Gastrocnemius medialis (tissue), 4 donors: ENCODE data around the gene NUBPL. TPM values are rescaled to one million over a fixed set of nuclear protein-coding genes. Genes with fewer than 3 reads are reported as not detected.
A peak's percentile ranks its signal among the peaks of the same experiment; 100 is the strongest.

ENCODE experiments used
- ATAC-seq, 2 donors: fragments of 150-250 bp; one replicate each; pipeline ENCODE4 v1.9.1; 2016
- DNase-seq, 2 donors: peaks; one replicate each; pipeline ENCODE4 v3.0.0-alpha.2; 2019
- H3K27ac ChIP-seq, 4 donors: fragments of 200-600 bp; sonication (generic); 1 replicate in 1 of 4; 2 replicates in 3 of 4; pipeline ENCODE4 v1.5.1; 2016 to 2018; ENCODE audit warnings: mild to moderate bottlenecking in 2 of 4, moderate library complexity in 1 of 4
- H3K27me3 ChIP-seq, 3 donors: fragments of 200-600 bp; sonication (generic) in 2 of 3; 1 replicate in 1 of 3; 2 replicates in 2 of 3; pipeline versions ENCODE4 v1.5.1 to v1.6.0; 2016 to 2019; ENCODE audit warnings: mild to moderate bottlenecking in 1 of 3, moderate library complexity in 1 of 3
- H3K36me3 ChIP-seq, 2 donors: fragments of 200-600 bp; sonication (generic) in 1 of 2; one replicate each; pipeline ENCODE4 v1.5.1; 2017 to 2018
- H3K4me1 ChIP-seq, 2 donors: fragments of 200-600 bp; sonication (generic) in 1 of 2; one replicate each; pipeline ENCODE4 v1.5.1; 2016 to 2017; ENCODE audit warnings: mild to moderate bottlenecking in 2 of 2
- H3K4me3 ChIP-seq, 4 donors: fragments of 200-600 bp; sonication (generic) in 3 of 4; 1 replicate in 1 of 4; 2 replicates in 3 of 4; pipeline ENCODE4 v1.5.1; 2016 to 2019; ENCODE audit warnings: mild to moderate bottlenecking in 2 of 4
- H3K9me3 ChIP-seq, 3 donors: fragments of 200-600 bp; sonication (generic) in 2 of 3; 1 replicate in 1 of 3; 2 replicates in 2 of 3; pipeline ENCODE4 v1.5.1; 2016 to 2019
- CTCF ChIP-seq, 5 experiments: fragments of 450-650 bp in 3 of 5; fragments of 200-600 bp in 2 of 5; sonication (generic) in 2 of 5; IDR thresholded peaks in 4 of 5; conservative IDR thresholded peaks in 1 of 5; 1 replicate in 4 of 5; 2 replicates in 1 of 5; pipeline ENCODE4 v1.5.1; 2016 to 2019; ENCODE audit warnings: antibody characterized with exemption in 5 of 5, mild to moderate bottlenecking in 3 of 5, moderate library complexity in 3 of 5
- POLR2A ChIP-seq, 2 donors: fragments of 450-650 bp; IDR thresholded peaks; one replicate each; pipeline ENCODE4 v1.6.1; 2017; ENCODE audit warnings: antibody characterized with exemption in 2 of 2, mild to moderate bottlenecking in 2 of 2, moderate library complexity in 2 of 2
- in situ Hi-C, 4 donors: fragments of 200-750 bp; cut with MboI; loops; one replicate each; pipeline versions ENCODE4 v1.15.0 to v1.8.0; 2017; ENCODE audit warnings: low sequenced_read_pairs in 4 of 4
- intact Hi-C: fragments of 100-400 bp; cut with DNase I; formaldehyde crosslinking; loops from one replicate; pipeline ENCODE4 v1.15.1; 2023; ENCODE audit warnings: low total_unique reads
- total RNA-seq, 4 donors: library from RNA; depleted of rRNA; stranded (reverse); fragments of >200 nt; gene quantifications; one replicate each; pipeline versions ENCODE4 v1.1.0 to v1.2.3, GENCODE V29; 2016

The NUBPL gene, protein sequence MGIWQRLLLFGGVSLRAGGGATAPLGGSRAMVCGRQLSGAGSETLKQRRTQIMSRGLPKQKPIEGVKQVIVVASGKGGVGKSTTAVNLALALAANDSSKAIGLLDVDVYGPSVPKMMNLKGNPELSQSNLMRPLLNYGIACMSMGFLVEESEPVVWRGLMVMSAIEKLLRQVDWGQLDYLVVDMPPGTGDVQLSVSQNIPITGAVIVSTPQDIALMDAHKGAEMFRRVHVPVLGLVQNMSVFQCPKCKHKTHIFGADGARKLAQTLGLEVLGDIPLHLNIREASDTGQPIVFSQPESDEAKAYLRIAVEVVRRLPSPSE
- 10 to 100 TPM in 1 of 4 donors, 1 to 10 TPM in 3; 4.5 to 12.3 (median 7.7) TPM for total RNA-seq

DNA sequence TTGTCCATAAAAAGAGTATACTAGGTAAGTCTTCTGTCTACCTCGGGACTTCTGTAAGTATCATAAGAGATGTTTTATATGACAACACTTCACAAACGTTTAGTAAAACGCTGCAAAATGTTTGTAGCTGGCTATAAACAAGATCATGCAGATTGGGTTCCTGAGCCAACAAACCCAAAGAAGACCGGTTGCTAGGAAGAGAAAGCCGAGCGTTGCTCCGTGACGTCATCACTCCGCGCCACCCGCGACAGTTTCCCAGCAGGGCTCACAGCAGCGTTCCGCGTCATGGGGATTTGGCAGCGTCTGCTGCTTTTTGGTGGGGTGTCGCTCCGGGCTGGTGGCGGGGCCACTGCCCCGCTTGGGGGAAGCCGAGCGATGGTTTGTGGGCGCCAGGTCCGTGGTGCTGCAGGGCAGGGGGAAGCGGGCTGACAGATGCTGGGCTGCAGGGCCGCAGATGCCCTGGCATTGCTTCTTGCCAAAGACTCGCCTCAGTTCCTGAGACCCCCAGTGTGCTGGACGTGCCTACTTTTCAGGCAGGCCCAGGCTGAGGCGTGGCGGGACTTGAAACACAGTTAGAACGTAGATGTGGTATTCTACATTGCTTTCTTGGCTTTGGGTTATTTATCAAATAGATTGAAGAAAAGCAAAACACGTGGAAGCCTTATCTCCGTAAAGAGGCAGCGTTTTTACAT, at the start of gene NUBPL:
TSS of gene NUBPL (plus strand) at position 250 of the 692 bp plus-strand sequence. CDS start at position 286, 36 bp downstream.
- H3K27ac ChIP-seq: peak within 1 kb of the TSS; percentile 86 to 90 (median 88)
- peaks cover 0 to 7% of the 10 kb centered on the region in 2 donors for H3K36me3 ChIP-seq
- H3K27me3 ChIP-seq: no peaks in the 10 kb centered on the region
- in situ Hi-C loops (no loop called here), intact Hi-C loops (loop anchor here (1.0 kb wide), 1 partner anchor 104 kb away; the partner anchor contains the start of gene DTD2)
- peak within 1 kb of the TSS; percentile 89 to 98 (median 96) for H3K4me3 ChIP-seq
- peak; percentile 98 to 99 for ATAC-seq
- no peak for TF ChIP-seq CTCF (IDR thresholded peaks at IDR 0.05 in 4 of 5, conservative IDR thresholded peaks at IDR 0.05 in 1 of 5)
- TF ChIP-seq POLR2A (IDR thresholded peaks at IDR 0.05): no peak
- peaks cover 5 to 10% of the 10 kb centered on the region in 2 donors for H3K4me1 ChIP-seq
- no peaks in the 10 kb centered on the region for H3K9me3 ChIP-seq
- peak; percentile 83 to 93 for DNase-seq

DNA sequence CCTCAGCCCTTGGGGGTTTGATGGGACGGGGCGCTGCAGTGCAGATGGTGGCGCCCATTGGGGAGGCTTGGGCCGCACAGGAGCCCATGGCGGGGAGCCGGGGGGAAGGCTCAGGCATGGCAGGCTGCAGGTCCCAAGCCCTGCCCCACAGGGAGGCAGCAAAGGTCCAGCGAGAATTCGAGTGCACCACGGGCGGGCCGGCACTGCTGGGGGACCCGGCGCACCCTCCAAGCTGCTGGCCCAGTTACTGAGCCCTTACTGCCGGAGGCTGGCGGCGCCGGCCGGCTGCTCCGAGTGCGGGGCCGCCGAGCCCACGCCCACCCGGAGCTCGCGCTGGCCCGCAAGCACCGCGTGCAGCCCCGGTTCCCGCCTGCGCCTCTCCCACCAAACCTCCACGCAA, 34.1 kb upstream of the NUBPL start:
- H3K9me3 ChIP-seq: no peaks in the 10 kb centered on the region
- ATAC-seq (no peak), DNase-seq (no peak)
- H3K4me3 ChIP-seq: no peak overlapping the region
- H3K27ac ChIP-seq: no peak overlapping the region
- intact Hi-C loops: no loop called here
- in situ Hi-C loops: no loop called here
- H3K4me1 ChIP-seq: no peaks in the 10 kb centered on the region
- TF ChIP-seq CTCF (IDR thresholded peaks at IDR 0.05 in 4 of 5, conservative IDR thresholded peaks at IDR 0.05 in 1 of 5): no peak
- no peak for TF ChIP-seq POLR2A (IDR thresholded peaks at IDR 0.05)
- H3K27me3 ChIP-seq: no peaks in the 10 kb centered on the region
- no peaks in the 10 kb centered on the region for H3K36me3 ChIP-seq

GRCh38 chr14:31527546-31527945, 33.7 kb upstream of the NUBPL start:
- Histone ChIP-seq H3K36me3 (no peaks in the 10 kb centered on the region), H3K27me3 (no peaks in the 10 kb centered on the region), H3K4me1 (no peaks in the 10 kb centered on the region), H3K4me3 (no peak overlapping the region), H3K27ac (no peak overlapping the region), H3K9me3 (no peaks in the 10 kb centered on the region)
- TF ChIP-seq CTCF (IDR thresholded peaks at IDR 0.05 in 4 of 5, conservative IDR thresholded peaks at IDR 0.05 in 1 of 5): no peak
- no peak for TF ChIP-seq POLR2A (IDR thresholded peaks at IDR 0.05)
- in situ Hi-C loops (no loop called here), intact Hi-C loops (no loop called here)
- DNase-seq (no peak), ATAC-seq (no peak)

GRCh38 chr14:31529053-31529452, 32.2 kb upstream of the NUBPL start:
- Histone ChIP-seq H3K9me3 (no peaks in the 10 kb centered on the region), H3K4me1 (no peaks in the 10 kb centered on the region), H3K27me3 (no peaks in the 10 kb centered on the region), H3K4me3 (no peak overlapping the region), H3K36me3 (no peaks in the 10 kb centered on the region), H3K27ac (no peak overlapping the region)
- TF ChIP-seq POLR2A (IDR thresholded peaks at IDR 0.05) (no peak), CTCF (IDR thresholded peaks at IDR 0.05 in 4 of 5, conservative IDR thresholded peaks at IDR 0.05 in 1 of 5) (no peak)
- intact Hi-C loops: no loop called here
- DNase-seq: no peak
- no peak for ATAC-seq
- in situ Hi-C loops: no loop called here
